ENCODE results near the gene ZDHHC14. TPM values are rescaled to one million over a fixed set of nuclear protein-coding genes. Genes with fewer than 3 reads are reported as not detected.

ZDHHC14 gene
- total and polyA plus RNA-seq, 2 of the 8 experiments (the other 6 are each of a cell fraction or from before 2014, with no cell fraction given), result 2.9 to 5.3 TPM

DNA sequence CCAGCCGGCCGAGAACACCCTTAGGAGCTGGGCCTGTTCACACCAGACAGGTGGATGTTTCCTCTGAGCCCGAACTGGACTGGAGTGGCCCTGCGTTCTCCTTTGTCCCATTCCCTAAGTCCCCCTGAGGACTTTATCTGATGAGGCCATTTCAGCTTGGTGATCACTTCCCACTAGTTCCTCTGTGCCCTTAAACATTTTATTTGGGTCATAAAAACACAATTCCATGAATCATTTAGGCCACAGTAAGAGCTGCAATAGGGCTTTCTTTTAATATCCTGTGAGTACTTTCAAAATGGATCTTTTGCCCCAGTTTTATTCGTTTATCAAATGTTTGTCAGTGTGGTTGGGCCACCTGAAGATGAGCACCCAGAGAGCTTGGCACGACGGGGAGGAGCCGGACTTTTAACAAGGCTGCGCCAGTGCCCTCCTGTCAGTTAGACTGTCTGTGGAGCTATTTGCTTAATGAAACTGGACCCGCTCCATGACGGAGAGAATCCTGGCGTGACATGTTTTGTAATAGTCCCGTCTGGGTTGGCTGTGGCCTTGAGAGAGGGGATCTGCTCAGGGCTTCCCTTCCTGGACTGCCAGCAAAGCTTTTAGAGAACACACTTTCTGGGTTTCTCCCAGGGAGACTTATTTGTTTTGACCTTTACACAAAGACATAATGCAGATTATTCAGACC is 53.5 kb downstream of the ZDHHC14 start (continued):
- TF ChIP-seq, protein P1, sequence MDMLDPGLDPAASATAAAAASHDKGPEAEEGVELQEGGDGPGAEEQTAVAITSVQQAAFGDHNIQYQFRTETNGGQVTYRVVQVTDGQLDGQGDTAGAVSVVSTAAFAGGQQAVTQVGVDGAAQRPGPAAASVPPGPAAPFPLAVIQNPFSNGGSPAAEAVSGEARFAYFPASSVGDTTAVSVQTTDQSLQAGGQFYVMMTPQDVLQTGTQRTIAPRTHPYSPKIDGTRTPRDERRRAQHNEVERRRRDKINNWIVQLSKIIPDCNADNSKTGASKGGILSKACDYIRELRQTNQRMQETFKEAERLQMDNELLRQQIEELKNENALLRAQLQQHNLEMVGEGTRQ (IDR thresholded peaks at IDR 0.05; ENCODE audit: low read length), result no peak
- TF ChIP-seq, protein P2, sequence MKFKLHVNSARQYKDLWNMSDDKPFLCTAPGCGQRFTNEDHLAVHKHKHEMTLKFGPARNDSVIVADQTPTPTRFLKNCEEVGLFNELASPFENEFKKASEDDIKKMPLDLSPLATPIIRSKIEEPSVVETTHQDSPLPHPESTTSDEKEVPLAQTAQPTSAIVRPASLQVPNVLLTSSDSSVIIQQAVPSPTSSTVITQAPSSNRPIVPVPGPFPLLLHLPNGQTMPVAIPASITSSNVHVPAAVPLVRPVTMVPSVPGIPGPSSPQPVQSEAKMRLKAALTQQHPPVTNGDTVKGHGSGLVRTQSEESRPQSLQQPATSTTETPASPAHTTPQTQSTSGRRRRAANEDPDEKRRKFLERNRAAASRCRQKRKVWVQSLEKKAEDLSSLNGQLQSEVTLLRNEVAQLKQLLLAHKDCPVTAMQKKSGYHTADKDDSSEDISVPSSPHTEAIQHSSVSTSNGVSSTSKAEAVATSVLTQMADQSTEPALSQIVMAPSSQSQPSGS (IDR thresholded peaks at IDR 0.05; ENCODE audit: low read length), result no peak
- TF ChIP-seq CBX5 (IDR thresholded peaks at IDR 0.05; ENCODE audit: low read depth, low read length) (no peak), RBBP5 (IDR thresholded peaks at IDR 0.05; ENCODE audit: borderline replicate concordance, low read depth, low read length) (no peak), CHD2 (IDR thresholded peaks at IDR 0.05; ENCODE audit: low read length) (no peak), KDM1A (IDR thresholded peaks at IDR 0.05; ENCODE audit: borderline replicate concordance, low read length) (no peak), CTBP2 (IDR thresholded peaks at IDR 0.05; ENCODE audit: borderline replicate concordance, insufficient read depth, insufficient read length, low read length) (no peak), EGR1 (IDR thresholded peaks at IDR 0.05; ENCODE audit: borderline replicate concordance, low read depth, low read length) (no peak)
- TF ChIP-seq, protein P3, sequence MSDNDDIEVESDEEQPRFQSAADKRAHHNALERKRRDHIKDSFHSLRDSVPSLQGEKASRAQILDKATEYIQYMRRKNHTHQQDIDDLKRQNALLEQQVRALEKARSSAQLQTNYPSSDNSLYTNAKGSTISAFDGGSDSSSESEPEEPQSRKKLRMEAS (IDR thresholded peaks at IDR 0.05), result no peak
